H1 (cell line): Measurements from ENCODE around the gene DCAF4. TPM values are rescaled to one million over a fixed set of nuclear protein-coding genes. Genes with fewer than 3 reads are reported as not detected.

Experiments used
- CTCF ChIA-PET: fragments of 300-600 bp; sonication (Branson Sonifier 250); formaldehyde crosslinking; loops from one replicate; lab custom pipeline; 2021; ENCODE audit not compliant: partially characterized antibody; lab: Charles Lee
- POLR2A ChIA-PET: fragments of 300-600 bp; sonication (Branson Sonifier 250); formaldehyde crosslinking; loops from one replicate; lab custom pipeline; 2021; ENCODE audit warnings: inconsistent platforms; ENCODE audit not compliant: partially characterized antibody; lab: Charles Lee
- DNase-seq, 2 experiments: peaks; one replicate each; pipeline versions ENCODE4 v3.0.0 to v3.0.0-alpha.2; 2010 to 2022; ENCODE audit warnings: low spot score in 2 of 2, low read depth in 1 of 2, mixed read lengths in 1 of 2
- FAIRE-seq: peaks from 2 replicates; lab custom pipeline; 2011; peaks lifted over from hg19 to GRCh38; lab: Jason Lieb, UNC
- H2AFZ ChIP-seq: 2 replicates; pipeline ENCODE4 v1.8.1; 2012; ENCODE audit warnings: low read length, inconsistent platforms
- H2AK5ac ChIP-seq: 2 replicates; pipeline ENCODE4 v1.6.1; 2013; ENCODE audit warnings: low read depth, low read length
- H2BK120ac ChIP-seq: replicated peaks from 2 replicates; pipeline ENCODE3; 2013; ENCODE audit warnings: low read depth, low read length, inconsistent platforms
- H2BK12ac ChIP-seq: 2 replicates; pipeline ENCODE4 v1.6.1; 2013; ENCODE audit warnings: low read depth, low read length
- H2BK15ac ChIP-seq: 2 replicates; pipeline ENCODE4 v1.6.1; 2013; ENCODE audit warnings: low read length
- H2BK20ac ChIP-seq: 2 replicates; pipeline ENCODE4 v1.6.1; 2013; ENCODE audit warnings: low read length
- H2BK5ac ChIP-seq: 2 replicates; pipeline ENCODE4 v1.6.1; 2013; ENCODE audit warnings: low read depth, low read length
- H3K14ac ChIP-seq: 2 replicates; pipeline ENCODE4 v1.6.1; 2013; ENCODE audit warnings: inconsistent platforms; ENCODE audit not compliant: insufficient read length
- H3K18ac ChIP-seq: 2 replicates; pipeline ENCODE4 v1.6.1; 2013; ENCODE audit warnings: low read length; ENCODE audit errors: extremely low read depth
- H3K23ac ChIP-seq: 2 replicates; pipeline ENCODE4 v1.6.1; 2013; ENCODE audit warnings: inconsistent platforms; ENCODE audit not compliant: insufficient read length
- H3K23me2 ChIP-seq: 2 replicates; pipeline ENCODE4 v1.6.1; 2013; ENCODE audit warnings: low read depth, low read length
- H3K27ac ChIP-seq: 2 replicates; pipeline ENCODE4 v1.6.1; 2011; ENCODE audit warnings: low read depth, low read length, inconsistent platforms
- H3K27me3 ChIP-seq, 4 experiments: replicated peaks in 1 of 4; 1 replicate in 1 of 4; 2 replicates in 3 of 4; pipeline versions ENCODE4 v1.6.1 to v1.8.1; 2011 to 2013; ENCODE audit warnings: low read length in 3 of 4, mild to moderate bottlenecking in 3 of 4, inconsistent platforms in 2 of 4, mixed read lengths in 2 of 4, moderate library complexity in 1 of 4; ENCODE audit not compliant: control insufficient read depth in 3 of 4, insufficient read depth in 3 of 4; ENCODE audit errors: extremely low read depth in 1 of 4
- H3K36me3 ChIP-seq, 4 experiments: 2 replicates each; pipeline versions ENCODE4 v1.6.1 to v1.8.1; 2011 to 2013; ENCODE audit warnings: mild to moderate bottlenecking in 4 of 4, low read length in 3 of 4, moderate library complexity in 2 of 4, control low read depth in 1 of 4, inconsistent platforms in 1 of 4; ENCODE audit not compliant: insufficient read depth in 4 of 4, control insufficient read depth in 2 of 4
- H3K4ac ChIP-seq: replicated peaks from 2 replicates; pipeline ENCODE3; 2013; ENCODE audit warnings: low read length, low read depth, mixed read lengths, inconsistent platforms; ENCODE audit not compliant: insufficient read length
- H3K4me1 ChIP-seq, 4 experiments: replicated peaks in 1 of 4; 1 replicate in 1 of 4; 2 replicates in 3 of 4; pipeline versions ENCODE4 v1.6.1 to v1.8.1; 2011 to 2013; ENCODE audit warnings: low read length in 3 of 4, inconsistent platforms in 2 of 4, mixed read lengths in 1 of 4; ENCODE audit not compliant: insufficient read depth in 4 of 4, control insufficient read depth in 3 of 4
- H3K4me2 ChIP-seq, 2 experiments: 2 replicates each; pipeline versions ENCODE4 v1.6.1 to v1.8.1; 2011 to 2013; ENCODE audit warnings: low read depth in 2 of 2, low read length in 2 of 2, control low read depth in 1 of 2, inconsistent platforms in 1 of 2, mild to moderate bottlenecking in 1 of 2; ENCODE audit not compliant: insufficient read depth in 1 of 2
- H3K4me3 ChIP-seq, 4 experiments: fragments of 200-600, 300-600 bp in 1 of 4; sonication (generic), shearing (Covaris generic), sonication (Bioruptor Twin) in 1 of 4; 2 replicates each; pipeline versions ENCODE4 v1.5.1 to v1.8.1; 2011 to 2016; ENCODE audit warnings: low read length in 4 of 4, low read depth in 3 of 4, control low read depth in 2 of 4, inconsistent platforms in 2 of 4, mild to moderate bottlenecking in 2 of 4, mixed read lengths in 1 of 4, moderate library complexity in 1 of 4; ENCODE audit not compliant: insufficient read depth in 2 of 4; ENCODE audit errors: extremely low read depth in 1 of 4
- H3K56ac ChIP-seq: replicated peaks from 2 replicates; pipeline ENCODE3; 2013; ENCODE audit warnings: low read depth, mild to moderate bottlenecking, mixed read lengths, low read length, inconsistent platforms; ENCODE audit not compliant: insufficient read length
- H3K79me1 ChIP-seq: 2 replicates; pipeline ENCODE4 v1.6.1; 2013; ENCODE audit warnings: low read depth, low read length, control low read depth
- H3K79me2 ChIP-seq, 2 experiments: 2 replicates each; pipeline versions ENCODE4 v1.6.1 to v1.8.1; 2012 to 2013; ENCODE audit warnings: low read length in 2 of 2, mild to moderate bottlenecking in 2 of 2, inconsistent platforms in 1 of 2; ENCODE audit not compliant: insufficient read depth in 2 of 2, control insufficient read depth in 1 of 2
- H3K9ac ChIP-seq, 4 experiments: replicated peaks in 1 of 4; 1 replicate in 1 of 4; 2 replicates in 3 of 4; pipeline versions ENCODE4 v1.6.1 to v1.8.1; 2011 to 2013; ENCODE audit warnings: low read depth in 3 of 4, low read length in 3 of 4, control low read depth in 2 of 4, mild to moderate bottlenecking in 2 of 4, moderate library complexity in 2 of 4, inconsistent platforms in 1 of 4; ENCODE audit errors: extremely low read depth in 1 of 4
- H3K9me3 ChIP-seq, 2 experiments: 2 replicates each; pipeline versions ENCODE4 v1.6.1 to v1.8.1; 2012 to 2013; ENCODE audit warnings: mild to moderate bottlenecking in 2 of 2, moderate library complexity in 2 of 2, control low read depth in 1 of 2, inconsistent platforms in 1 of 2, low read depth in 1 of 2, low read length in 1 of 2, mixed read lengths in 1 of 2; ENCODE audit not compliant: insufficient read depth in 2 of 2
- H4K20me1 ChIP-seq, 2 experiments: replicated peaks in 1 of 2; 2 replicates each; pipeline versions ENCODE3 to v1.8.1; 2011 to 2013; ENCODE audit warnings: inconsistent platforms in 2 of 2, low read length in 2 of 2, mild to moderate bottlenecking in 1 of 2; ENCODE audit not compliant: insufficient read depth in 2 of 2, control insufficient read depth in 1 of 2
- H4K5ac ChIP-seq: 2 replicates; pipeline ENCODE4 v1.6.1; 2013; ENCODE audit warnings: low read length, low read depth, mixed read lengths, inconsistent platforms; ENCODE audit not compliant: insufficient read length
- H4K8ac ChIP-seq: 2 replicates; pipeline ENCODE4 v1.8.0; 2013; ENCODE audit warnings: mild to moderate bottlenecking, moderate library complexity, low read length, inconsistent platforms; ENCODE audit not compliant: insufficient read depth; ENCODE audit errors: extremely low read depth
- H4K91ac ChIP-seq: replicated peaks from 2 replicates; pipeline ENCODE3; 2013; ENCODE audit warnings: low read length, mixed read lengths, inconsistent platforms; ENCODE audit not compliant: insufficient read length
- BCL11A ChIP-seq, 2 experiments: IDR thresholded peaks; one replicate each; pipeline ENCODE4 v1.6.1; 2011; ENCODE audit warnings: low read depth in 2 of 2, low read length in 2 of 2, mild to moderate bottlenecking in 2 of 2
- RNF2 ChIP-seq: fragments of 200-900, 300-1000 bp; sonication (generic); IDR thresholded peaks from 2 replicates; pipeline ENCODE4 v1.7.1; 2016; ENCODE audit warnings: borderline replicate concordance, low read depth, mild to moderate bottlenecking, antibody characterized with exemption, low read length; ENCODE audit not compliant: poor library complexity, severe bottlenecking; ENCODE audit errors: missing control alignments
- WGBS, 2 experiments: shearing (Covaris generic) in 1 of 2; methylation state at CpG; one replicate each; pipeline versions ENCODE4 v1.1.6 to v1.1.7; 2013 to 2015; ENCODE audit warnings: low lambda C conversion rate in 2 of 2, mixed read lengths in 2 of 2, inconsistent platforms in 1 of 2, low coverage in 1 of 2, missing lambda C conversion rate in 1 of 2; ENCODE audit not compliant: insufficient replicate concordance in 2 of 2, insufficient coverage in 1 of 2, insufficient read length in 1 of 2; ENCODE audit errors: extremely low coverage in 1 of 2, missing lambda C conversion rate in 1 of 2; 5-methylcytosine and 5-hydroxymethylcytosine counted together
- polyA plus RNA-seq, 7 experiments: library from polyadenylated mRNA; depleted of rRNA in 3 of 7; stranded (reverse) in 5 of 7; unstranded in 2 of 7; fragments of >200 nt in 5 of 7; fragments of 200-250 nt in 2 of 7; gene quantifications; 1 replicate in 5 of 7; 2 replicates in 1 of 7; 4 replicates in 1 of 7; pipeline versions ENCODE4 v1.2.1 to v1.2.3, GENCODE V29; 2011 to 2013; ENCODE audit warnings: missing spikeins in 2 of 7, mixed read lengths in 2 of 7
- total RNA-seq: library from RNA; stranded (reverse); fragmentation: NEBNext Ultra II Directional; extraction: Animal tissue kit (Norgen Biotek cat#: 25700); gene quantifications from 2 replicates; pipeline ENCODE4 v1.2.1, GENCODE V29; 2021

The DCAF4 gene
- total and polyA plus RNA-seq, 2 of the 8 experiments (the other 6 are each of a cell fraction or from before 2014, with no cell fraction given), result 17.0 to 21.1 TPM

- Histone ChIP-seq H3K23ac (no peak overlapping the region), H3K27me3 (peaks cover 0 to 1% (median 0%) of the 10 kb centered on the region in 4 experiments; a peak in 1 of 7 replicates), H2BK20ac (no peak overlapping the region), H3K14ac (no peak overlapping the region), H3K56ac (no peak overlapping the region), H2BK120ac (no peak overlapping the region), H4K20me1 (no peaks in the 10 kb centered on the region), H4K91ac (no peak overlapping the region), H3K27ac (no peak overlapping the region), H2AFZ (no peak overlapping the region), H3K4me3 (no peak overlapping the region), H2BK5ac (no peak overlapping the region), H3K4me2 (no peak overlapping the region), H3K79me2 (no peaks in the 10 kb centered on the region), H3K9ac (no peak overlapping the region), H3K23me2 (no peaks in the 10 kb centered on the region), H3K4me1 (peaks cover 0 to 4% (median under 1%) of the 10 kb centered on the region in 4 experiments; a peak in 4 of 7 replicates), H3K36me3 (no peaks in the 10 kb centered on the region), H2AK5ac (no peak overlapping the region), H2BK12ac (no peak overlapping the region), H2BK15ac (no peak overlapping the region), H3K9me3 (no peaks in the 10 kb centered on the region), H4K5ac (no peak overlapping the region), H3K18ac (no peak overlapping the region), H3K79me1 (no peaks in the 10 kb centered on the region), H4K8ac (no peak overlapping the region), H3K4ac (no peak overlapping the region)
- no peak for DNase-seq
- ChIA-PET POLR2A (interaction anchor here (0.8 to 1.5 kb wide), 2 partner anchors 10 to 144 kb away, joined by 4 to 7 read pairs; no protein-coding TSS in a partner anchor), CTCF (interaction anchor here (2.5 kb wide), 1 partner anchor 10 kb away, joined by 10 read pairs; no protein-coding TSS in a partner anchor)
- 85% methylated on average over 2 of the region's 2 CpGs; no CpG with 5 or more reads in 1 of the 2 experiments for WGBS, 2 experiments
- TF ChIP-seq BCL11A (IDR thresholded peaks at IDR 0.05; ENCODE audit: low read depth in 2 of 2, low read length in 2 of 2) (no peak), RNF2 (no peak)
- FAIRE-seq, result no peak
Measured at GRCh38 chr14:72881543-72881942, 44.7 kb upstream of the DCAF4 start.
